ENCODE measurements around the gene TANGO6.

The TANGO6 gene

GRCh38 chr16:69113216-69113615 lies 269.9 kb downstream of the TANGO6 start:
- in situ Hi-C loops (cut with HindIII; ENCODE audit: low sequenced_read_pairs) = no loop called here

GRCh38 chr16:69114346-69114975 lies 271.1 kb downstream of the TANGO6 start:
- DNase-seq (ENCODE audit: low read depth) = no peak
- in situ Hi-C loops (cut with HindIII; ENCODE audit: low sequenced_read_pairs) = no loop called here
- no peak overlapping the region for H3K4me3 ChIP-seq (ENCODE audit: low read depth, low read length)
- TF ChIP-seq CTCF (IDR thresholded peaks at IDR 0.05; ENCODE audit: low read depth, low read length, missing control alignments) = no peak

More at GRCh38 chr16:69113216-69113615, 269.9 kb downstream of the TANGO6 start:
- no peak for DNase-seq (ENCODE audit: low read depth)
- no peak overlapping the region for H3K4me3 ChIP-seq (ENCODE audit: low read depth, low read length)
- no peak for TF ChIP-seq CTCF (IDR thresholded peaks at IDR 0.05; ENCODE audit: low read depth, low read length, missing control alignments)

- in situ Hi-C loops (cut with HindIII; ENCODE audit: low sequenced_read_pairs) = loop anchor here (5.0 kb wide), 1 partner anchor 213 kb away; no protein-coding TSS in a partner anchor
- no peak for DNase-seq (ENCODE audit: low read depth)
- no peak for TF ChIP-seq CTCF (IDR thresholded peaks at IDR 0.05; ENCODE audit: low read depth, low read length, missing control alignments)
- H3K4me3 ChIP-seq (ENCODE audit: low read depth, low read length) = no peak overlapping the region
Observed at GRCh38 chr16:69114976-69115355, 271.6 kb downstream of the TANGO6 start.

- no peak for TF ChIP-seq CTCF (IDR thresholded peaks at IDR 0.05; ENCODE audit: low read depth, low read length, missing control alignments)
- in situ Hi-C loops (cut with HindIII; ENCODE audit: low sequenced_read_pairs) = loop anchor here (5.0 kb wide), 1 partner anchor 213 kb away; no protein-coding TSS in a partner anchor
- no peak for DNase-seq (ENCODE audit: low read depth)
- no peak overlapping the region for H3K4me3 ChIP-seq (ENCODE audit: low read depth, low read length)
Observed at GRCh38 chr16:69115361-69115760, 272.0 kb downstream of the TANGO6 start.

GRCh38 chr16:69115837-69116236 lies 272.5 kb downstream of the TANGO6 start:
- no peak overlapping the region for H3K4me3 ChIP-seq (ENCODE audit: low read depth, low read length)
- in situ Hi-C loops (cut with HindIII; ENCODE audit: low sequenced_read_pairs) = loop anchor here (5.0 kb wide), 1 partner anchor 214 kb away; no protein-coding TSS in a partner anchor
- TF ChIP-seq CTCF (IDR thresholded peaks at IDR 0.05; ENCODE audit: low read depth, low read length, missing control alignments) = no peak
- DNase-seq (ENCODE audit: low read depth) = no peak

- no peak for TF ChIP-seq CTCF (IDR thresholded peaks at IDR 0.05; ENCODE audit: low read depth, low read length, missing control alignments)
- no peak for DNase-seq (ENCODE audit: low read depth)
- no peak overlapping the region for H3K4me3 ChIP-seq (ENCODE audit: low read depth, low read length)
- in situ Hi-C loops (cut with HindIII; ENCODE audit: low sequenced_read_pairs) = loop anchor here (5.0 kb wide), 1 partner anchor 214 kb away; no protein-coding TSS in a partner anchor
Observed at GRCh38 chr16:69116256-69116875, 273.0 kb downstream of the TANGO6 start.
